ENCODE results near the gene SLC2A9.
"Not testable (repeated sequence)": the region's sequence is repeated elsewhere in the genome, so short reads cannot be mapped to it uniquely, and the experiment has no call there.

The SLC2A9 gene

DNA sequence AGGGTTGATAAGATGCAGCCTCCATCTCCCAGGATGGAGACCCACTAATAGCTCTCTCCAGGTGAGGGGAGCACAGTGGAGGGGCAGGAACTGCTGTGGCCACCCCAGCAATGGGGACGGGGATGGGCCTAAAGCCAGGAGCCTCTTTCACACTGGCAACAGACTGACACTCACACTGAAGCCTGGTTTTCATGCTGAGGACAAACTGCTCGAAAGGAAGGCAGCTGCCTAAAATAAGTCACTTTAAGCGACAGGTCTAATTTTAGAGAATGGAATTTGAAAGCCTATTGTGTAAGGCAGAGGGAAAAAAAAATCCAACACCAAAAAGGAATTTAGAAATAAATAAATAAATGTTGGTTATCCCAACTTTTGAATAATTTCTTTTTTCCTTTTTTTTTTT is 104.4 kb downstream of the SLC2A9 start:
- TF ChIP-seq, protein P1, sequence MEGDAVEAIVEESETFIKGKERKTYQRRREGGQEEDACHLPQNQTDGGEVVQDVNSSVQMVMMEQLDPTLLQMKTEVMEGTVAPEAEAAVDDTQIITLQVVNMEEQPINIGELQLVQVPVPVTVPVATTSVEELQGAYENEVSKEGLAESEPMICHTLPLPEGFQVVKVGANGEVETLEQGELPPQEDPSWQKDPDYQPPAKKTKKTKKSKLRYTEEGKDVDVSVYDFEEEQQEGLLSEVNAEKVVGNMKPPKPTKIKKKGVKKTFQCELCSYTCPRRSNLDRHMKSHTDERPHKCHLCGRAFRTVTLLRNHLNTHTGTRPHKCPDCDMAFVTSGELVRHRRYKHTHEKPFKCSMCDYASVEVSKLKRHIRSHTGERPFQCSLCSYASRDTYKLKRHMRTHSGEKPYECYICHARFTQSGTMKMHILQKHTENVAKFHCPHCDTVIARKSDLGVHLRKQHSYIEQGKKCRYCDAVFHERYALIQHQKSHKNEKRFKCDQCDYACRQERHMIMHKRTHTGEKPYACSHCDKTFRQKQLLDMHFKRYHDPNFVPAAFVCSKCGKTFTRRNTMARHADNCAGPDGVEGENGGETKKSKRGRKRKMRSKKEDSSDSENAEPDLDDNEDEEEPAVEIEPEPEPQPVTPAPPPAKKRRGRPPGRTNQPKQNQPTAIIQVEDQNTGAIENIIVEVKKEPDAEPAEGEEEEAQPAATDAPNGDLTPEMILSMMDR (conservative IDR thresholded peaks at IDR 0.05; ENCODE audit: low read depth, low read length), result no peak
- H3K4me3 ChIP-seq (ENCODE audit: low read depth, low read length), result no peak overlapping the region
- no peak for DNase-seq (ENCODE audit: low read depth)

DNA sequence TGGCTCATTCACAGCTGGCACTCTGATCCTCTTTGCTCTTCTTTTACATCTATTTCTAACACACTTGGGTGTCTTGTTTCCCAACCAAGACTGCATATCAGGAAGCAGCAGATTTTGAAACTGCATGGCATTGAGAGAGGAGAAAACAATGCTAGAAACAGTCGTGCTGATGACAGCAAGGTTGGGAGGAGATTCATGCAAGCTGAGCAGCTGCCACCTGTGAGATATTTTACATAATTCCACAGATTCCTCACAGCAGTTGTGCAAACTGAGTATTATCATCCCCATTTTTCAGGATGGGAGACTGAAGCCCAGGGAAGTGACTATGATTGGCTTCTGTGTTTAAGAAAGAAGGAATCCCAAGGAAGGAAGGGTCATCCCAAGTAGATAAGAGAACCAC is 105.0 kb downstream of the SLC2A9 start:
- TF ChIP-seq, protein P1 (conservative IDR thresholded peaks at IDR 0.05; ENCODE audit: low read depth, low read length), result no peak
- no peak overlapping the region for H3K4me3 ChIP-seq (ENCODE audit: low read depth, low read length)
- DNase-seq (ENCODE audit: low read depth), result peak; percentile 12

DNA sequence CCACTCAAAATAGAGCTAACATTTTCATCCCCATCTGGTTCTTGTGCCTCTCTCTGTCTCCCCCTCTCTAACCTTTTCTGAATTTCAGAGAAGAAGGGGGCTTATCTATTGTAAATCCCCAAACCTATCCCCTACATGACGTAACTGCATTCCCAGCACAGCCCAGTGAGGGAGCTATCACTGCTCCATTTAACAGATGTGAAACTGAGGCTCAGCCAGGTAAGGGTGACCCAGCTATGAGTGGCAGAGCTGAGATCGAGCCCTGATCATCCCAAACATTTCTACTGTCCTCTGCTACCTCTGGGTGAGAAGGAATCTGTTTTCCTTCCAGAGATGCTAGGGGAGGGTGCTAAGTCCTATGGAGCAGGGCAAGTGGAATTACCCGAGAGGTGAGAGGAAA is 107.5 kb downstream of the SLC2A9 start:
- no peak for DNase-seq (ENCODE audit: low read depth)
- H3K4me3 ChIP-seq (ENCODE audit: low read depth, low read length), result no peak overlapping the region
- TF ChIP-seq, protein P1 (conservative IDR thresholded peaks at IDR 0.05; ENCODE audit: low read depth, low read length), result no peak

DNA sequence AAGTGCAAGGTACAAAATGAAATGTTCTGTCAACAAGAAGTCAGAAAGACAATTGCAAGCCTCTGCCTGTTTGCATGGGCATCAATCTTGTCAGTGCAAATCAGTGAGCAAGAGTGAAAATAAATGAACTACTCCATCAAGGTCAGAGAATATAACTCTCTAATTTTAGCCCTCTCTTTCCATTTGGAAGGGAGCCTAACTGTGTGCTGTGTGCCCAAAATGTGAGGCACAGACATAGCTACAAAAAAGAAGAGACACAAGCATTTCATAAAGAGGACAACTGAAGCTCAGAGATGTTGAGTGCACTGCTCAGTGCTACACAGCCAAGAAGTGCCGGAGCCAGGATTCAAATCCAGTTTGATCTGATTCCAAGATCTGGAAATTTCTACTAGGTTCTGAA is 114.3 kb downstream of the SLC2A9 start:
- DNase-seq (ENCODE audit: low read depth), result no peak
- H3K4me3 ChIP-seq (ENCODE audit: low read depth, low read length), result no peak overlapping the region
- TF ChIP-seq, protein P1 (conservative IDR thresholded peaks at IDR 0.05; ENCODE audit: low read depth, low read length), result no peak

DNA sequence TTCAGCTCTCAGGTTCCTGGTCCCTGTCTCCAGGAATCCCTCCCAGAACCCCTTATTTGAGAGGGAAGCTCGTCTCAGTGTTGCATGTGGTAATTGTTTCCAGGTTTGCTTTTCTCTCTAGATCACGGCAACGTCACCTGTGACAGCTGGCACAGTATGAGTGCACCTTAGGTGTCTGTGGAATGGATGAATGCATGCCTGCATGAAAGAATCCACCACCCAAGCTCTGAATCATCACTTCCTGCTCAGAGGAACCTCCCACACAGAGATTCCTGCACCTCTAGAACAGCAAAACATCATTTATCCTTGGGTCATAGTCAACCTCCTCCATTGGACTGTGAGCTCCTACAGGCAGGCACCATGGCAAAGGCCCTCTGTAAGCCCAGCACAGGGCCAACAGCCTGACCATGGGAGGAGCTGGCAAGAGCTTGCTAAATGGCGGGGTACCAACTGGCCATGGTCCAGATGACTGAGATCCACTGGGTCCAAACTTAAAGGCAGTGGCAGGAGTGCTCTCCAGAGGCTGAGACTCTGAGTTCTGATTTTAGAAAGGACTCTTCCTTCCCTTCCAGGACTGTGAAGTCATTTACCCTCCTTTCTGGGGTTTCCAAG is 116.2 kb downstream of the SLC2A9 start:
- TF ChIP-seq, protein P1 (conservative IDR thresholded peaks at IDR 0.05; ENCODE audit: low read depth, low read length), result no peak
- no peak overlapping the region for H3K4me3 ChIP-seq (ENCODE audit: low read depth, low read length)
- peak; percentile 52 for DNase-seq (ENCODE audit: low read depth)

DNA sequence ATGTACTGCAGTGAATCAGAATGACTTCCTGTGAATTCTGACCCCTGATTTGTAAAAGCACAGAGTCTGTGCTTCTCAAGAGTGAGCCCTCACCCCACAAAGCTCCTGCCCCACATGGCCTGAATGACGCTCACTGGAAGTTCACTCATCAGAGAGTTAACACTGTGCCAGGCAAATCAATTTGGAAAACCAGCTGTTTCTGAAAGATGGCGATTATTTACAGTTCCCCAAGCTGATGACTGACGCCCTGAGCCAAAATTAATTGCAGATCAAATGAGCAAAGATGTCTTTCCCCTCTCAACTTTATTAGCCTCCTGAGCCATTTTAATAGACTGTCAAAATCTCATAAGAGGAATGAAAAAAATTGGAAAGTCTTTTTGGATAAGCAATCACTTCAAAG is 118.0 kb downstream of the SLC2A9 start:
- DNase-seq (ENCODE audit: low read depth), result no peak
- no peak overlapping the region for H3K4me3 ChIP-seq (ENCODE audit: low read depth, low read length)
- TF ChIP-seq, protein P1 (conservative IDR thresholded peaks at IDR 0.05; ENCODE audit: low read depth, low read length), result no peak

DNA sequence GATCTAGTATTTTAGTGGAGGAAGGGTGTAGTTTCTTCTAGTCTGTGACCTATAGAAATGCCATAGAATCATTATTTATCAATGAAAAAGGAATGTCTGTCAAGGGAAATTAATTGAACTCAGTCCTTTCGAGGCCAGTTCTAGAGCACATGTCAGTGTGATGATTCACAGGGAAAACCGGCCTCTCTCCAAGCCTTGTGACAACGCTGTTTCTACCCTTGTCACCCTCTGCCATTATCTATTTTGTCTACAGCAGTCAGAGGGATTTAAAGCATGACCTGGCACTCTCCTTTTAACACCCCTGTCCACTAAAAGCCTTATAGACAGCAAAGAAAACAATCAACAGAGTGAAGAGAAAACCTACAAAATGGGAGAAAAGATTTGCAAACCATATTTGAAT is 120.0 kb downstream of the SLC2A9 start:
- DNase-seq (ENCODE audit: low read depth), result no peak
- TF ChIP-seq, protein P1 (conservative IDR thresholded peaks at IDR 0.05; ENCODE audit: low read depth, low read length), result no peak
- no peak overlapping the region for H3K4me3 ChIP-seq (ENCODE audit: low read depth, low read length)

DNA sequence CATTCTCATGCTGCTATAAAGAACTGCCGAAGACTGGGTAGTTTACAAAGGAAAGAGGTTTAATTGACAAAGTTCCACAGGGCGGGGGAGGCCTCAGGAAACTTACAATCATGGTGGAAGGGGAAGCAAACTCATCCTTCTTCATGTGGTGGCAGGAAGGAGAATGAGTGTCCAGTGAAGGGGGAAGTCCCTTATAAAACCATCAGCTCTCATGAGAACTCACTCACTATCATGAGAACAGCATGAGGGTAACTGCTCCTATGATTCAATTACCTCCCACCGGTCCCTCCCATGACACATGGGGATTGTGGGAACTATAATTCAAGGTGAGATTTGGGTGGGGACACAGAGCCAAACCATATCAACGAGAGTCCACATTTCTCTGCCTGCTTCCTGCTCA is 120.7 kb downstream of the SLC2A9 start:
- H3K4me3 ChIP-seq (ENCODE audit: low read depth, low read length); DNase-seq (ENCODE audit: low read depth): not testable (repeated sequence)
